ENCODE data around the gene NAA11.

DNA sequence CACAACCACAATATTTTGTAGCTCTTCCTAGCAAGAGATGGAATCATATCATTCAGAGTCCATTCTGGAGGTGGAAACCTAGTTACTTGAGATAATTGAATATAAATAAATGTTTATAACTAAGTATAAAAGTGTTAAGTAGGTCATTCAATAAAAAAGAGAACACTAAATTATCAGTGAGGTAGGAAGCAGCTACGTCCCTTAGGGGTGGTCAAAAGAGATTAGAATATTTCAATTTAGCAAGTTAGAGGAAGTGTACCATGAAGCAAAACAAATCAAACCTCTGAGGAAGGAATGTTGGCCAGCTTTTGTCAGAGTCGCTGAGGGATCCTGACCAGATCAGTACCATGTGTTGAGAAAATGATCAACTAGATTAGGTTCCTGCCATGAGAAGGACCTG is 44.2 kb upstream of the NAA11 start:
- TF ChIP-seq POLR2A (IDR thresholded peaks at IDR 0.05; ENCODE audit: extremely low read depth, insufficient read length) (no peak), MYC (IDR thresholded peaks at IDR 0.05; ENCODE audit: low read depth, low read length) (no peak)
- TF ChIP-seq, protein P1, sequence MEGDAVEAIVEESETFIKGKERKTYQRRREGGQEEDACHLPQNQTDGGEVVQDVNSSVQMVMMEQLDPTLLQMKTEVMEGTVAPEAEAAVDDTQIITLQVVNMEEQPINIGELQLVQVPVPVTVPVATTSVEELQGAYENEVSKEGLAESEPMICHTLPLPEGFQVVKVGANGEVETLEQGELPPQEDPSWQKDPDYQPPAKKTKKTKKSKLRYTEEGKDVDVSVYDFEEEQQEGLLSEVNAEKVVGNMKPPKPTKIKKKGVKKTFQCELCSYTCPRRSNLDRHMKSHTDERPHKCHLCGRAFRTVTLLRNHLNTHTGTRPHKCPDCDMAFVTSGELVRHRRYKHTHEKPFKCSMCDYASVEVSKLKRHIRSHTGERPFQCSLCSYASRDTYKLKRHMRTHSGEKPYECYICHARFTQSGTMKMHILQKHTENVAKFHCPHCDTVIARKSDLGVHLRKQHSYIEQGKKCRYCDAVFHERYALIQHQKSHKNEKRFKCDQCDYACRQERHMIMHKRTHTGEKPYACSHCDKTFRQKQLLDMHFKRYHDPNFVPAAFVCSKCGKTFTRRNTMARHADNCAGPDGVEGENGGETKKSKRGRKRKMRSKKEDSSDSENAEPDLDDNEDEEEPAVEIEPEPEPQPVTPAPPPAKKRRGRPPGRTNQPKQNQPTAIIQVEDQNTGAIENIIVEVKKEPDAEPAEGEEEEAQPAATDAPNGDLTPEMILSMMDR (IDR thresholded peaks at IDR 0.05; ENCODE audit: low read depth, low read length), result no peak

Measured in NB4 (cell line).